Gastrocnemius medialis (tissue), 4 donors: Measurements from ENCODE around the gene BICDL2.
"Not testable (repeated sequence)": the region's sequence is repeated elsewhere in the genome, so short reads cannot be mapped to it uniquely, and the experiment has no call there.

Experiments
- CTCF ChIP-seq, 5 experiments: fragments of 450-650 bp in 3 of 5; fragments of 200-600 bp in 2 of 5; sonication (generic) in 2 of 5; IDR thresholded peaks in 4 of 5; conservative IDR thresholded peaks in 1 of 5; 1 replicate in 4 of 5; 2 replicates in 1 of 5; pipeline ENCODE4 v1.5.1; 2016 to 2019; ENCODE audit warnings: antibody characterized with exemption in 5 of 5, mild to moderate bottlenecking in 3 of 5, moderate library complexity in 3 of 5
- POLR2A ChIP-seq, 2 donors: fragments of 450-650 bp; IDR thresholded peaks; one replicate each; pipeline ENCODE4 v1.6.1; 2017; ENCODE audit warnings: antibody characterized with exemption in 2 of 2, mild to moderate bottlenecking in 2 of 2, moderate library complexity in 2 of 2

- TF ChIP-seq CTCF (IDR thresholded peaks at IDR 0.05 in 4 of 5, conservative IDR thresholded peaks at IDR 0.05 in 1 of 5); POLR2A (IDR thresholded peaks at IDR 0.05): not testable (repeated sequence)
Measured at GRCh38 chr16:3072148-3072547, 35.4 kb upstream of the BICDL2 start.
